GM10847 (cell line): ENCODE data around the gene COL27A1.

Experiments used
- POLR2A ChIP-seq: IDR thresholded peaks from 2 replicates; pipeline ENCODE4 v1.6.1; 2011; ENCODE audit not compliant: insufficient read length; ENCODE audit errors: extremely low read depth

The COL27A1 gene

DNA sequence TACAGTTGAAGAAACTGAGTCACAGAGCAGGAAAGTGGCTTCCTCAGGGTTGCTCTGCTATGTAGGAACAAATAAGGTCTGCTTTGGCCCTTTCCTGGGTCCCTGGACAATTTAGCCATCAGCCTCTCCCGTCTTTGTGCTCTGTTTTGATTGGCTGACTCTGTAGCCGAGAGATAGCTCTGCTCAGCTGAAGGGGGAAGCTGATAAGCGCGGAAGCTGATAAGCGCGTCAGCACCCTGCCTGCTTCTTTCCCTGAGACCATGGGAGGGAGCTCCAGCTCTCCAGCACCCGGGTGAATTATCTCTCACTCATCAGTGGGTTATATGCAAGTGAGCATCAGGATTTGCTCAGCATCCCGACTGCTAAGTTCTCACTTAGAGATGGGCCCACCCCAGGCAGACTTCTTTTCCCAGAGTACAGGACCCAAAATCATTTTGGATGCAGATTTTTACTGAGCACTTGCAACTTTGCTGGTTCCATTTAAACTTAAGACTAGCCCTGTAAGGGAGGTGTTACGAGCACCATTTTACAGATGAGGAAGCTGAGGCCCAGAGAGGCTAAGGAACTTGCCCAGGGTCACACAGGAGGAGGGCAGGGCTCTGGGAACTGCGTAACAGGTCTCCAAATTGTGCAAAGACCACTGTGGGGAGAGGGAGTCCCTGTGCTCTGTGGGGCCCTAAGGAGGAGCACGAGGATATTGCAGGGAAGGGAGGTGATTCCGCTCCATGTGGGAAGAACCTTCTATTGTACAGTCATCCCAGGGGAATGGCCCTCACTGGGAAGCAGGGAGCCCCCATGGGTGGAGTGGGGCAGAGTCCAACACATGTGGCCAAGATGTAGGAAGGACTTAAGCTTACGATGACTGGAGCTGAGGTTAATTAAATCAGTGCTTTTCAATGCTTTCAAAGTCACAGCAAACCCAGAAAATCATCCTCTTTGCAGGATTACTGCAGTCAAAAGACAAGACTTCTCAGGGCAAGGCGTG is 83.8 kb downstream of the COL27A1 start:
- TF ChIP-seq POLR2A, result no peak

DNA sequence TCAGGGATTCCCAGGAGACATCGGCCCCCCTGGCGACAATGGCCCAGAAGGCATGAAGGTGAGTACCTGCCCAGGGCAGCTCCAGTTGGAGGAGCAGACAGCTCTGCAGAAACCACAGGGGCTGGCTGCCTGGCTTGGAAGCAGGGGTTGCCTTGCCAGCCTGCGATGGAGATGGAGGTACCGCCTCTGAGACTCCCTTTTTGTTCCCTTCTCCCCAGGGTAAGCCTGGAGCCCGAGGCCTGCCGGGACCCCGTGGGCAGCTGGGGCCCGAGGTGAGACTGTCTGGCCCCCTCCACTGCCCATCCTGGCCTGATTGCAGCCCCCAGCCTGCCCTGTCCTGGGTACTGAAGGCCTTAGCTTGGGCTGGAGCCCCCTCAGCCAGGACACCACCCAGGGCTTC is 84.9 kb downstream of the COL27A1 start:
- no peak for TF ChIP-seq POLR2A

DNA sequence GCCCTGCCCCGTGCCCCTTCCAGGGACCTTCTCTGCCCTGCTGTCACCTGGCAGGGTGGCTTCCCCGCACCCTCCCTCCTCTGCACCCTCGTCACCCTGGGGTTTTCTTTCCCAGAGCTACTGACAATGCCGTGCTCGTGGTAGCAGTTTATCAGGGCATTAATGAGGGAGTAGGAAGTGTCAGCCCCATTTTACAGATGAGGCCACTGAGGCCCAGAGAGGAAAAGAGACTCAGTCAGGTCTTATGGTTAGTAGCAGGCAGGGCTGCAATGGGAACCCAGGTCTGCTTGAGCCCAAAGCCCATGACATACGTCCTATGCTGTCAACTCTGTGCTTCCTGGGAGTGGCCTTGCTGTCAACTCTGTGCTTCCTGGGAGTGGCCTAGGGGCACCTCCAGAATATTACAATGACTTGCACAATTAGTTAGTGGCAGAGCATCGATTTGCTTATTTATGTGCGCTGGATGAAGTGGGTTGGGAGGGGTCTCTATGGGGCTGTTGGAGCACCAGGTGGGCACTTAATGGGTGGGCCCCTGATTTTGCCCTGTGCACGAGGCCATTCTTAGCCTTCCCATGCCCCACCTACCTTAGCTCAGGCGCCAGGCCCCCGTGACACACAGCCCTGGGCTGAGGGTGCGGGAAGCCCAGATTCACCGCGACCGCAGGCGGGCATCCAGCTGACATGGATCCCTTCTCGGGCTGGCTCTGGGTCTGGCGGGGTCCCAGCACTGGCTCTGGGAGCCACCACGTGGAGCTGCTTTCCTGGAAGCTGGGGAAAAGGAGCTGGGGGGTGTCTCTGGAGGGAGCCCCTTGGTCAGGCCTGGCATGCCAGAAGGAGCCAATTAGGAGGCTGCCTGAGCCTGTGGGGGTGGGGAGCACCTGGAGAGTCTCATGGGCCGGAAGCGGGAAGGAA is 85.6 kb downstream of the COL27A1 start:
- no peak for TF ChIP-seq POLR2A

DNA sequence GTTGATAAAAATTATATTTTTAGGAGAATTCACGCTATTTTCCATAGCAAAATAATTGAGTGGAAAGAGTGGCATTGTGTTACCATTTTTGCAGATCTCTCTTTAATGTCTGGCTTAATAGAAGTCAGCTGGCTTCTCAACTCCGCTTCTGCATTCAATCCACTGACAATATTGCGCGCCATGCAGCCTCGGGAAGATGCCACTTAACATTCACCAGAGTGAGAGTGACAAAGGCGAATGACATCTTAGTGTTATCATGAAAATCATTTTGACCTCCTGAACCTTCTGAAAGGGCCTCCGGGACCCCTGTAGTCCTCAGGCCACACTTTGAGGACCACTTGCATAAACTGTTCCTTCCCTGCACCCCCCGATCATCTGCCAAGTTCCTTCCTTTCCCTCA is 87.5 kb downstream of the COL27A1 start:
- no peak for TF ChIP-seq POLR2A

DNA sequence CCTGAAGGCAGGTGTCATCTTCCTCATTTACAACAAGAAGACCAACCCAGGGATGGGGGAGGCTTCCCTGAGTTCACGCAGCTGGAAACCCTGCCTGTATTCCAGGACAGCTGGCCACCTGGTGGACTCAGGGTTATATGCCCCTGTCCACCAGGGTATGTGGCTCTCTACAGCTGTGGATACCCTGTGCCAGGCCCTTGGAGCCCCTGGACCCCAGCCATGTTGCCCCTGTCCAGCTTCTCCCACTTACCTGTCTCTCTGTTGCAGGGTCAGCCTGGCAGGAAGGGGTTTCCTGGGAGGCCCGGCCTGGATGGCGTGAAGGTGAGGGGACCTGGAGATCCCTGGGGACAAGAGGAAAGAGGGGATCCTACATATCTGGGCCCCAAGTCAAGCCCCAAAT is 87.9 kb downstream of the COL27A1 start:
- TF ChIP-seq POLR2A, result no peak

DNA sequence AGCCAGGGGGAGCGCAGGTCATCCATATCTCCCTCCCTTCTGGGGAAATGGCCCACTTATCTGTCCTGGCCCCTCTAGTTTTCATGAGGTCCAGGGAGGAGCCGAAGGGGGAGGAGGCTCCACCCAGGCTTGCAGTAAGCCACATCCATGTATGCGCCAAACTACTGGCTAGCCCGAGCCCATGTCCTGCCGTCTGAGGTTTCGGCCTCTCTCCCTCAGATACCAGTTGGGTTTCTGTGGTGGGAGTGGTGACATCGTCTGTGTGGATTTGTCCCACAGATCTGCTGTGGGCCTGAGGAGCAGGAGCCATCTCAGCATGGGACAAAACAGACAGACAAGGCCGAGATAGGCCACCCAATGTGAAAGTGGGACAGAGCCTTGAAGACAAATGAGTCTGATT is 89.2 kb downstream of the COL27A1 start:
- TF ChIP-seq POLR2A, result no peak

DNA sequence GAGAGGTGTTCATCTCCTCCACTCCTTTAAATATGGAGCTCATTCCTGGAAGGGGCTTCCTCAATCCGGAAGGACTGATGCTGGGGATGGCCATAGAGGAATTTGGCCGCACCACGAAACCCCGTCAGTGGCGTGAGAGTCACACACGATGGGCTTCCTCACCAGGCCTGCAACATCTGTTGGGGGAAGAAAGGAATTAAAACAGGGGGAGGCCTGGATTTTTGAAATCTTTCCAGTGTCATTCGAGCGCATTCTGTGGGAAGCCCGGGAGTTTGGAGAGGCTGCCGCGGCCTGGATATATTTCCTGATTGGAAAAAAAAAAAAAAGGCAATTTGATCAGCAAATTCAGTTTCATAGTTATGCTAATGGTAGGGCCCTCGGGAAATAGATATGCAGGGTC is 91.2 kb downstream of the COL27A1 start:
- no peak for TF ChIP-seq POLR2A

DNA sequence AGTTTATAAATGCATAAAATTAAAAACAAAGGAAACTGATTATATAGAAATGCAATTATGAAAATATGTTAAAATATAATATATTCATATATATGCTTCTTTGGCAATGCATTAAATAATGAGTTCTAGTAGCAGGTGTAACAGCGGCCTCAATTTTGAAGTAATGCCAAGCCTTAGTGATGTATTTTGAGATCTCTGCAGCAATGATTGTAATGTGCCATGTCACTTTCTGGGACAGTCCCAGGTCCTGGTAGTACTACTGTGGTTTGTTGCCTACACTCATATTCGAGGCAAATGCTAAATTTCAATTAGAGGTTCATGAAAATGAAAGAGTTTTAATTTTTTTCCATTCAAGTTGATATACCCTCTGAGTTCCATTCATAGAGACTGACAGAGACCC is 91.7 kb downstream of the COL27A1 start:
- TF ChIP-seq POLR2A, result no peak

DNA sequence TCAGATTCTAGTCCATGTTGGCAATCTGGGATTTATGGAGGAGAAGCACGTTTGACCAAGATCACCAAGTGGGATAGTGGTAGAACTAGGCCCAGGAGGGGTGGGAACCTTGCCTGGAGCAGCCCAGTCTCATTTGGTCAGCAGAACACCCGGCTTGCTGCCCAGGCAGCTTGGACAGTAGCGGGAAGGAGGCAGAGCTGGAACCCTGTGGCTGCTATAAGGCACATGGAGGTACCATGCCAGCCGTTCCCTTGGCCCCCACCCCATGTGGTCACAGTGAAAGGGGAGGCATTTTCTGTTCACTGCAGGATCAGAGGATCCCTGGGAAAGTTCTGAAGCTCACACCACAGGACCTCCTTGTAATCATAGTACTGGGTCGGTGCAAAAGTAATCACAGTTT is 92.2 kb downstream of the COL27A1 start:
- TF ChIP-seq POLR2A, result no peak

DNA sequence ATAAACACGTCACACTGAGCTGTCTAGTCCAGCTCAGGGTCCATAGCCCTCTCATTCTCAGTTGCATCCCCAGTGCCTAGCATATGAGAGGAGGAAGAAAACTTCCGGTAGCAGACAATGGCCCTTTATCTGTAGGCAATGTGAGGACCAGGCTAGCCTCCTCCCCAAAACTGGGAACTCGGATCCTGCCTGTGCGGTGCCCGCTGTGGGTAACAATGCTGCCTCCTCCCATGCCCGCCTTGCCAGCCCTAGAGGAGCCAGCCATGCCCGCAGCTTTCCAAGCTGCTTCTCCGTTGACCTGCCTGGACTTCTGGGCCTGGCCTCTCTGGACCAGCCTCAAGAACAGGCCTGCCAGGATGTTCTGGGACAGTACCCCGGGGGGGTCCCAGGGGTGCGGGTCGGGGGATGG is 93.0 kb downstream of the COL27A1 start:
- no peak for TF ChIP-seq POLR2A

DNA sequence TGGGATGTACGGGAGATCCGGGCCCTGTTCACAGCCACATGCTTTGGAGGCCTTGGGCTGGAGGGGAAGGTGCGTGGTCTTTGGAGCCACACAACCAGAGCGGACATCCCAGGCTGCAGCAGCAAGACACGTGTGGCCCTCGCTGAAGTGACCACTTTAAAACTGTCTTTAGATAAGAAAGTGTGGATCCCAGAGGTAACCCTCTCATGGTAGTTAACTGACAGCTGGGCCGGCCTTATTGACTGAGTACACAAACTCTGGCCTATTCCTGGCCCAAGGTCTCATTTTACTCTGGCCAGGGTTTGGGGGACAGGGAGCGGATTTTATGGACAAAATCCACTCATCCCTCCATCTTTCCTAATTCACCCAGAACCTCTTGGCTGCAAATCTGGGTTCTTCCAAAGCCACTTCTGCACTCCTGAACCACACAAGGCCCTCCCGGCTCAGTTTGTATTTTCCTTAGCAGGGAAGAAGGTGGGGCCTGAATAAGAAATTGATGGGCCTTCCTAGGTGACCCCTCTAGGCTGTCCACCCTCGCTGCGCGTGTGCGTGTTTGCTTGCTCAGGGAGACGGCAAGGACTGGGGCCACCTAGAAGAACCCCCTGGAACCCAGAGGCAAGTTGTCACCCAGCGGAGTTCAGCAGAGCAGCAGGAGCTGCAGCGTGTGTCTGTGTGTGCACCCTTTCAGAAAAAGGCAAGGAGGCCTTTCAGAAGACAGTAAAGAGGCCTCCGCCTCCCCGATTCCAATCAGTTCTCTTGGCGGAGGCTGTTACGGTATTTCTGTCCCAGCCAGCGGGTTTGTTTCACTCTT is 94.3 kb downstream of the COL27A1 start:
- TF ChIP-seq POLR2A, result no peak

DNA sequence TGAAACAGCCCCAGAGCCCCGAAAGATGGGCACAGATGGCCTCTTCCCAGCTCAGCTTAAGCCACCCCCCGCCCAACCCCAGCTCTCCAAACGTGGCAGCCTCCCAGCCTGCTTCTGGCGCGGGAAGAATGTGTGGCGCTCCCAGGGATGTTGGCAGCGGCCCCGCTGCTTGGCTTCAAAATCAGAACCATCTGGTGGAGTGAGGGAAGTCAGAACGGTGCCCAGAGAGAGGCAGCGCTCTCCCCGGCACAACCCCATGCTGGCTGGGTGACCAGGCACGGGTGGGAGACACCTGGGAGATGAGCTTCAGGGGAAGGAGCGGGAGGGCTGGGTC is 94.9 kb downstream of the COL27A1 start:
- TF ChIP-seq POLR2A, result no peak

DNA sequence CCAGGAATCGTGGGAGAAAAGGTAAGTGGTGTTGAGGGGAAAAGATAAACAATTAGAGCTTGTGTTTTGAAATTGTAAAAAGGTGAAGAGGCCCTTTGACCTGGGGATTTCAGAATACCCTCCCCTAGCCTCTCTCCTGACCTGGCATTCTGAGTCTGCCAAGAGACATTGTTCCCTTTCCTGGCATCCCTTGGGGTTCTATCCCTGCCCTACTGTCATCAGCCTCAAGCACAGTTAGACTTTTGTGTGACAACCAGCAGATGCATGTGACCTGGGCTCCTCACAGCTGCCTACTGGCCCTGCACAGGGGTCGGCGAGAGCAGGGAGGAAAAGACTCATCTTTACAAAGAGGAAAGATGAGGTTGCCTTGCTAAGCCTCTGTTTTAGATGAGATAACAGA is 95.3 kb downstream of the COL27A1 start:
- no peak for TF ChIP-seq POLR2A

DNA sequence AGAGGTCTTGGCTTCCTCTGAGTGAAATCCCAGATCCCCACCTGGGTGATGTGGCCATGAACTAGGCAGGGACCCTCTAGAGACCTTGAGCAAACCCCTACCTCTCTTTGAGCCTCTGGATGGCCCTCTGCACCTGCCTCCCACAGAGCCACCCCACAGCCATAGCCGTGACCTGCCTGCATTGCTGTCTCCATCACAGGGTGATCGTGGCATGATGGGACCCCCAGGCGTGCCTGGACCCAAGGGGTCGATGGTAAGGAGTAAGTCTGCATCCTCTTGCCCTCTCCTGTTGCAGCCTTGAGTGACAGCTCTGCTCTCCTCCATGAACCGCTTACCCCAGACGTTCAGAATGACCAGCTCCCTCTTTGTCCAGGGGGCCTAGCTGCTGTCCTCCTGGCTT is 97.1 kb downstream of the COL27A1 start:
- TF ChIP-seq POLR2A, result no peak

DNA sequence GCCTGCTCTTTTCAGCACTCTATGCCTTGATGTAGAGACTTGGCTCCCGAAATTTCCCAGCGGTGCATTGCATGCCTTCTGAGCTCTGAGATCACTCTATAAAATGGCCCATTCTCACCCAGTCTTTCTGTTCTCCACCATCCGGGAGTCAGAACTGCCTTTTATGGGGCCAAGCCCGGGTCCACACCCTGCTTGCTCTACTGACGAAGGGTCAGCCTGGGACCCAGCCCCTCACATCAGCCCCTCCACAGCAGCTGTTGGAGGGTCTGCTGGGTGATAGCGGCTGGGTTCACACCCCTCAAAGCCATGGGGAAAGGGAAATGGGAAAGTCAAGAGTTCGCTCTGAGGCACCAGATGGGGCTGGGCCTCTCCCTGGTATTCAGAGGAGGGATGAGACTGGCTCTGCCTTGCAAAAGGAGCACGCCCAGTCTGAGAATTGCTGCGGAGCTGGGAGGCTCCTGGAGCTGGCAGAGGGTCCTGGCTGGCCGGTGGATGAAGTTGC is 101.5 kb downstream of the COL27A1 start:
- TF ChIP-seq POLR2A, result no peak
